GM10248 (cell line): ENCODE data around the gene CATSPER4.

Experiments used
- CTCF ChIA-PET: fragments of 300-600 bp; sonication (Branson Sonifier 250); formaldehyde crosslinking; extraction: SDS; loops from one replicate; lab custom pipeline; 2021; ENCODE audit warnings: antibody characterized with exemption; lab: Yijun Ruan, JAX
- POLR2A ChIA-PET: fragments of 350-650 bp; sonication (Branson Sonifier 250); formaldehyde crosslinking; extraction: SDS; loops from one replicate; lab custom pipeline; 2020; ENCODE audit warnings: antibody characterized with exemption; lab: Yijun Ruan, JAX
- DNase-seq: peaks from one replicate; pipeline ENCODE4 v3.0.0; 2012; ENCODE audit errors: extremely low spot score
- CTCF ChIP-seq: IDR thresholded peaks from 2 replicates; pipeline ENCODE4 v1.5.1; 2012; ENCODE audit warnings: mild to moderate bottlenecking, low read depth; ENCODE audit errors: extremely low read depth, missing control alignments, control extremely low read depth

The CATSPER4 gene

GRCh38 chr1:26200413-26200812, 10.0 kb downstream of the CATSPER4 start:
- no peak for DNase-seq
- ChIA-PET CTCF (interaction anchor here (2.4 kb wide), 1 partner anchor 34 kb away, joined by 9 read pairs; the partner anchor contains the start of gene CEP85), POLR2A (no interaction called here)
- no peak for TF ChIP-seq CTCF

- TF ChIP-seq CTCF, result no peak
- ChIA-PET POLR2A (no interaction called here), CTCF (interaction anchor here (0.6 to 2.0 kb wide), 8 partner anchors 8 to 213 kb away, joined by 3 to 7 read pairs (median 4); partner anchors contain the start of genes CATSPER4 and CEP85)
- DNase-seq, result no peak
These were observed 13.4 kb downstream of the CATSPER4 start for GRCh38 chr1:26203642-26204318.

- POLR2A ChIA-PET, result no interaction called here
- no peak for TF ChIP-seq CTCF
- CTCF ChIA-PET, result interaction anchor here (1.0 to 4.9 kb wide), 5 partner anchors 13 to 148 kb away, joined by 3 to 22 read pairs (median 3); partner anchors contain the start of genes CEP85 and ZNF593
- no peak for DNase-seq
These were observed 19.9 kb downstream of the CATSPER4 start for GRCh38 chr1:26210147-26210870.

GRCh38 chr1:26212726-26213125, 22.3 kb downstream of the CATSPER4 start:
- CTCF ChIA-PET, result interaction anchor here (0.9 to 4.9 kb wide), 4 partner anchors 10 to 35 kb away, joined by 3 to 22 read pairs (median 4); partner anchors contain the start of genes CEP85 and CNKSR1
- no peak for DNase-seq
- POLR2A ChIA-PET, result no interaction called here
- no peak for TF ChIP-seq CTCF

- POLR2A ChIA-PET, result no interaction called here
- CTCF ChIA-PET, result interaction anchor here (1.4 to 4.9 kb wide), 2 partner anchors 11 to 20 kb away, joined by 4 to 22 read pairs; partner anchors contain the start of gene CEP85
- no peak for DNase-seq
- no peak for TF ChIP-seq CTCF
These were observed 23.0 kb downstream of the CATSPER4 start for GRCh38 chr1:26213335-26213905.

GRCh38 chr1:26215246-26215645, 24.8 kb downstream of the CATSPER4 start:
- ChIA-PET CTCF (no interaction called here), POLR2A (no interaction called here)

More at GRCh38 chr1:26215246-26215645, 24.8 kb downstream of the CATSPER4 start:
- TF ChIP-seq CTCF, result no peak
- no peak for DNase-seq
